ENCODE measurements around the gene LIMS2. TPM values are rescaled to one million over a fixed set of nuclear protein-coding genes. Genes with fewer than 3 reads are reported as not detected.

The LIMS2 gene
- total RNA-seq, 6 experiments from 2014 or later: 6.6 to 37.7 (median 19.5) TPM

DNA sequence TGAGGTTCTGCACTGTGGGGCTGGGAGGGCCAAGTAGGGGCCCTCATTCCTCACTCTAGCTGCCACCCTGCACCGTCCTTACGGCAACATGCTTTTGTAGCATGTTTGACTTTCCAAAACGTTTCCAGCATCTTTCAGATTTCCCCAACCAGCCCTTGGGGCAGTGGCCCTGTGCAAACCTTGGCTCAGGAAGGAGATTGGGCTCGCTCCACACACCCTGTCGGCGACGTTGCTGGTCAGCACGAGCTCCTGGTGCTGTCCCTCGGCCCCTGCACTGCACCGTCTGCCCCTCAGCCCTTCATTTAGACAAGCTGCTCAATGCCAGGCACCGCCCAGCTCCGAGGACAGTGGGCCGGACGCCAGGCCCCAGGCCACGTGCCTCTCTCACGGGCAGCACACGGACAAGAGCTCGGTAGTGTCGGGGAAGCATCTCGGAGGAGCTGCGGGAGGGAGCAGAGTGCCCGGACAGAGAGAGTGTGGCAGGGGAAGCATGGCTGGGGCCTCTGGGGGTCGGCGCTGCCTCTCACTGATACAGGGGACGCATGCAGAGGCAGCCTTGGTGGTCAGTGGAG lies 22.5 kb downstream of the LIMS2 start:
- Histone ChIP-seq H3K27ac (no peak overlapping the region), H3K27me3 (no peaks in the 10 kb centered on the region), H3K36me3 (peaks cover 0 to 21% (median 7%) of the 10 kb centered on the region in 4 donors), H3K9me3 (no peaks in the 10 kb centered on the region), H3K4me1 (peaks cover 0 to 10% (median 0%) of the 10 kb centered on the region in 4 donors), H3K4me3 (no peak overlapping the region)
- 60% methylated on average over 1 of the region's 25 CpGs for WGBS (ENCODE audit: insufficient coverage, low coverage, low lambda C conversion rate, missing lambda C conversion rate)
- intact Hi-C loops (cut with DNase I): no loop called here
- ATAC-seq (no peak), DNase-seq (peak in 1 of 3 donors; percentile 40)
- TF ChIP-seq POLR2A (IDR thresholded peaks at IDR 0.05): no peak
- TF ChIP-seq, protein P1, sequence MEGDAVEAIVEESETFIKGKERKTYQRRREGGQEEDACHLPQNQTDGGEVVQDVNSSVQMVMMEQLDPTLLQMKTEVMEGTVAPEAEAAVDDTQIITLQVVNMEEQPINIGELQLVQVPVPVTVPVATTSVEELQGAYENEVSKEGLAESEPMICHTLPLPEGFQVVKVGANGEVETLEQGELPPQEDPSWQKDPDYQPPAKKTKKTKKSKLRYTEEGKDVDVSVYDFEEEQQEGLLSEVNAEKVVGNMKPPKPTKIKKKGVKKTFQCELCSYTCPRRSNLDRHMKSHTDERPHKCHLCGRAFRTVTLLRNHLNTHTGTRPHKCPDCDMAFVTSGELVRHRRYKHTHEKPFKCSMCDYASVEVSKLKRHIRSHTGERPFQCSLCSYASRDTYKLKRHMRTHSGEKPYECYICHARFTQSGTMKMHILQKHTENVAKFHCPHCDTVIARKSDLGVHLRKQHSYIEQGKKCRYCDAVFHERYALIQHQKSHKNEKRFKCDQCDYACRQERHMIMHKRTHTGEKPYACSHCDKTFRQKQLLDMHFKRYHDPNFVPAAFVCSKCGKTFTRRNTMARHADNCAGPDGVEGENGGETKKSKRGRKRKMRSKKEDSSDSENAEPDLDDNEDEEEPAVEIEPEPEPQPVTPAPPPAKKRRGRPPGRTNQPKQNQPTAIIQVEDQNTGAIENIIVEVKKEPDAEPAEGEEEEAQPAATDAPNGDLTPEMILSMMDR (IDR thresholded peaks at IDR 0.05): no peak

- 70% methylated on average over 12 of the region's 14 CpGs for WGBS (ENCODE audit: insufficient coverage, low coverage, low lambda C conversion rate, missing lambda C conversion rate)
- no peaks in the 10 kb centered on the region for H3K27me3 ChIP-seq
- DNase-seq (peak in 2 of 3 donors; percentile 32 to 50), ATAC-seq (peak; percentile 6 to 24 (median 15))
- no peaks in the 10 kb centered on the region for H3K9me3 ChIP-seq
- H3K27ac ChIP-seq: no peak overlapping the region
- intact Hi-C loops (cut with DNase I): no loop called here
- no peak overlapping the region for H3K4me3 ChIP-seq
- peaks cover 0 to 10% (median 0%) of the 10 kb centered on the region in 4 donors for H3K4me1 ChIP-seq
- TF ChIP-seq, protein P1 (IDR thresholded peaks at IDR 0.05): no peak
- no peak for TF ChIP-seq POLR2A (IDR thresholded peaks at IDR 0.05)
- peaks cover 0 to 17% (median 5%) of the 10 kb centered on the region in 4 donors for H3K36me3 ChIP-seq
Measured at GRCh38 chr2:127651971-127652550, 23.3 kb downstream of the LIMS2 start.

GRCh38 chr2:127651381-127651809 lies 23.9 kb downstream of the LIMS2 start:
- DNase-seq (peak in 2 of 3 donors; percentile 15 to 52), ATAC-seq (no peak)
- no peak overlapping the region for H3K4me3 ChIP-seq
- peaks cover 0 to 14% (median 3%) of the 10 kb centered on the region in 4 donors for H3K36me3 ChIP-seq
- no peaks in the 10 kb centered on the region for H3K27me3 ChIP-seq
- WGBS (ENCODE audit: insufficient coverage, low coverage, low lambda C conversion rate, missing lambda C conversion rate): 94% methylated on average over 14 of the region's 29 CpGs
- no peak overlapping the region for H3K27ac ChIP-seq
- H3K9me3 ChIP-seq: no peaks in the 10 kb centered on the region
- H3K4me1 ChIP-seq: peaks cover 0 to 10% (median 0%) of the 10 kb centered on the region in 4 donors
- intact Hi-C loops (cut with DNase I): no loop called here
- TF ChIP-seq, protein P1 (IDR thresholded peaks at IDR 0.05): no peak
- no peak for TF ChIP-seq POLR2A (IDR thresholded peaks at IDR 0.05)

GRCh38 chr2:127650785-127651380 lies 24.4 kb downstream of the LIMS2 start:
- Histone ChIP-seq H3K9me3 (no peaks in the 10 kb centered on the region), H3K27me3 (no peaks in the 10 kb centered on the region), H3K4me1 (peaks cover 0 to 10% (median 0%) of the 10 kb centered on the region in 4 donors), H3K4me3 (no peak overlapping the region), H3K36me3 (peaks cover 0 to 12% (median 3%) of the 10 kb centered on the region in 4 donors), H3K27ac (no peak overlapping the region)
- WGBS (ENCODE audit: insufficient coverage, low coverage, low lambda C conversion rate, missing lambda C conversion rate): 91% methylated on average over 10 of the region's 28 CpGs
- intact Hi-C loops (cut with DNase I): no loop called here
- DNase-seq: peak in 2 of 3 donors; percentile 19 to 45
- TF ChIP-seq, protein P1 (IDR thresholded peaks at IDR 0.05): no peak
- TF ChIP-seq POLR2A (IDR thresholded peaks at IDR 0.05): no peak
- ATAC-seq: no peak

Measured in right lobe of liver (tissue), 6 donors.